Measurements from ENCODE around the gene METRNL. TPM values are rescaled to one million over a fixed set of nuclear protein-coding genes. Genes with fewer than 3 reads are reported as not detected.

METRNL gene
- total RNA-seq, 6 experiments from 2014 or later: 54.4 to 96.7 (median 90.9) TPM

GRCh38 chr17:83074486-83075223, 4.8 kb upstream of the METRNL start:
- DNase-seq: no peak
- H3K27me3 Mint-ChIP-seq (ENCODE audit: insufficient read depth): peaks cover 6% of the 10 kb centered on the region
- no peak overlapping the region for H3K27ac Mint-ChIP-seq
- H3K9me3 Mint-ChIP-seq: no peaks in the 10 kb centered on the region
- H3K4me1 Mint-ChIP-seq (ENCODE audit: low read depth): peaks cover 7% of the 10 kb centered on the region
- H3K36me3 Mint-ChIP-seq (ENCODE audit: low read depth): no peaks in the 10 kb centered on the region
- H3K4me3 Mint-ChIP-seq: no peak overlapping the region
- TF ChIP-seq CTCF (IDR thresholded peaks at IDR 0.05): no peak

- Mint-ChIP-seq H3K4me1 (ENCODE audit: low read depth) (peaks cover 7% of the 10 kb centered on the region), H3K9me3 (no peaks in the 10 kb centered on the region), H3K36me3 (ENCODE audit: low read depth) (no peaks in the 10 kb centered on the region), H3K27me3 (ENCODE audit: insufficient read depth) (peaks cover 6% of the 10 kb centered on the region), H3K27ac (no peak overlapping the region), H3K4me3 (no peak overlapping the region)
- no peak for TF ChIP-seq CTCF (IDR thresholded peaks at IDR 0.05)
- no peak for DNase-seq
Observed at GRCh38 chr17:83075270-83075880, 4.0 kb upstream of the METRNL start.

- H3K27me3 Mint-ChIP-seq (ENCODE audit: insufficient read depth): peaks cover 8% of the 10 kb centered on the region
- DNase-seq: no peak
- peaks cover 11% of the 10 kb centered on the region for H3K4me1 Mint-ChIP-seq (ENCODE audit: low read depth)
- TF ChIP-seq CTCF (IDR thresholded peaks at IDR 0.05): no peak; the same call in 1 of the 2 replicates
- H3K9me3 Mint-ChIP-seq: no peaks in the 10 kb centered on the region
- no peak overlapping the region for H3K27ac Mint-ChIP-seq
- H3K4me3 Mint-ChIP-seq: no peak overlapping the region
- H3K36me3 Mint-ChIP-seq (ENCODE audit: low read depth): peaks cover 4% of the 10 kb centered on the region; the same call in 1 of the 2 replicates
Observed at GRCh38 chr17:83076938-83077337, 2.5 kb upstream of the METRNL start.

- Mint-ChIP-seq H3K4me3 (no peak overlapping the region), H3K27me3 (ENCODE audit: insufficient read depth) (peaks cover 8% of the 10 kb centered on the region), H3K36me3 (ENCODE audit: low read depth) (peaks cover 7% of the 10 kb centered on the region), H3K27ac (no peak overlapping the region), H3K9me3 (no peaks in the 10 kb centered on the region), H3K4me1 (ENCODE audit: low read depth) (peaks cover 16% of the 10 kb centered on the region)
- TF ChIP-seq CTCF (IDR thresholded peaks at IDR 0.05): no peak
- DNase-seq: no peak
Observed at GRCh38 chr17:83077411-83077810, 2.0 kb upstream of the METRNL start.

GRCh38 chr17:83077939-83078338, 1.5 kb upstream of the METRNL start:
- Mint-ChIP-seq H3K9me3 (no peaks in the 10 kb centered on the region), H3K27ac (no peak overlapping the region), H3K4me3 (peak overlapping the region; percentile 24; the same call in 1 of the 2 replicates), H3K4me1 (ENCODE audit: low read depth) (peaks cover 21% of the 10 kb centered on the region), H3K36me3 (ENCODE audit: low read depth) (peaks cover 12% of the 10 kb centered on the region), H3K27me3 (ENCODE audit: insufficient read depth) (peaks cover 12% of the 10 kb centered on the region)
- no peak for TF ChIP-seq CTCF (IDR thresholded peaks at IDR 0.05)
- DNase-seq: no peak
